OCI-M2 (cell line): ENCODE data around the gene EIF4G3.
"Not testable (repeated sequence)": the region's sequence is repeated elsewhere in the genome, so short reads cannot be mapped to it uniquely, and the experiment has no call there.

Experiments
- DNase-seq: peaks from one replicate; lab custom pipeline; 2025; ENCODE audit not compliant: unreplicated experiment; lab: John Stamatoyannopoulos, UW

Gene EIF4G3

DNA sequence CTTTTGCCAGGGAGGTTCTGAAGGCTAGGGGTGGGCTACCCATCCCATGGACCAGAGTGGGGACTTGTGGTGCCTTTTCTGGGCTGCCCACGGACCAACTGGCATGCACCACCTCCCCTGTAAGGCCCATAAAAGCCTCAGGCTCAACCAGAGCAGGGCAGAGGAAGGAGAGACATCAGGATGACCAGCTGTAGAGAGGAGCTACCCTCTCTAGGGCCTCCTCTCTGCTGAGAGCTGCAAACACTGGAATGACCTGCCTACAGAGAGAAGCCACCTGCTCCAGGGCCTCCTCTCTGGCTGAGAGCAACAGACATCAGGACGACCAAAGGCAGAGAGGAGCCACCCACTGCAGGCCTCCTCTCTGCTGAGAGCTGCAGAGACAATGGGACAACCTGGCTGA is 140.9 kb downstream of the EIF4G3 start:
- no peak for DNase-seq

DNA sequence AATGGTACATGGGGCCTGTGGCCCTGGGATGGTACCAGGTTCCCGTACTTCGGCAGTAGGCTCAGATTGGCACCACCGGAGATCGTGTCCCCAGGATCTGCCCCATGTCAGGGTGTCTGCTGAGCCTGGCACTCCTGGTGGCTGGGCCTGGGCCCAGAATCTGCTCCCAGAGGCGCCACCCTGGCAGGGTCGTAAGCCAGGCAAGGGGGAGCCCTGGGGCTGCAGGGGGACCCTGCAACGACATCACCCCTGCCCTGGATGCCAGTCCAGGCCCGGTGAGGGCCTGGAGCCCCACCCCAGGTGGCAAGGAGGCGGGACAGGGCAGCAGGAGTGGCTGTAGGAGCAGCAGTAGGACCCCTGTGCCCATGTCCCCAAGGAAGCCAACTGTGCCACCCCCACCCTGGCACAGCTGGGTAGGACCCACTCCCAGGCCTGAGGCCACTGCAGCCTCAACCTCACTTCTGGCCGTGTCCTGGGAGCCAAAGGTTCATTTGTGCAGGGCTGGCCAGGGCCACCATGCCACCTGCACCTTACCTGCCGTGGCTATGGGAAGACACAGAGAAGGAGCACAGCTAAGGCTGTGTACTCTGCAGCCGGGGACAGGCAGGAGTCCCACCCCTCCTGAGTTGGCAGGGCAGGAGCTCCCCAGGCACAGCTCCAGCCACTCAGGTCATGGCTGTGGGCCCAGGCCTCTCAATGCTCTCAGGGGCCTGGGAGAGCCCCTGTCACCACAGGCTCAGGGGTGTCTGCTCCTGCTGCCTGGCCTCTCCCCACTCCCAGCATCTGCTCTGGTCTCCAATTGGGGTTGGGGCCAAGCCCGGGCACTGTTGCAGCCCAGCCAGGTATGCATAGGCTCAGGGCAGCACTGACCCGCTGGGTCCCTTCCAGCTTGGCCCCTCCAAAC is 141.7 kb downstream of the EIF4G3 start:
- no peak for DNase-seq

DNA sequence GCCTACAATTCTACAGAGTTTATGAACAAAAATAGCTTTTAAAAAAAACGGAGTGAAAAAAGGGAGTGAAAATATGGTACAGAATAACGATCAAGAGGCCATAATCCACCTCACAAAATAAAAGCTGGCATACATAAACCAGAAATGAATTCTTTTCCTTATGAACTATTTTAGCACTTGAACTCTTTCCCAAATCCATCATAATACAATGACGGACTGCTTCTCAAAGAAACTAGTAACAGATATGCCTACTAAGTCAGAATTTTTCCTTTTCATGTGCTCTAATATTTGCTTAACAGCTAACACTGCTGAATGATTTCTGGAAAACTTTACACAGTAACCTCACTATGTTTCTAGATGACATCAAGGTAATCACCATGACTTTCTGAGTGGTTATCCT is 144.0 kb downstream of the EIF4G3 start:
- DNase-seq: no peak

DNA sequence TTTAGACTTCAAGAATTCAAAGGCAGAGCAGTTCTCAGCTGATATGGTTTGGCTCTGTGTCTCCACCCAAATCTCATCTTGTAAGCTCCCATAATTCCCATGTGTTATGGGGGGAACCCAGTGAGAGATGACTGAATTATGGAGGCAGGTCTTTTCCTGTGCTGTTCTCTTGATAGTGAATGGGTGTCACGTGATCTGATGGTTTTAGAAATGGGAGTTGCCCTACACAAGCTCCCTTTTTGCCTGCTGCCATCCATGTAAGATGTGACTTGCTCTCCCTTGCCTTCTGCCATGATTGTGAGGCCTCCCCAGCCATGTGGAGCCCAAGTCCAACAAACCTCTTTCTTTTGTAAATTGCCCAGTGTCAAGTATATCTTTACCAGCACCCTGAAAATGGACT is 146.5 kb downstream of the EIF4G3 start:
- DNase-seq: no peak

DNA sequence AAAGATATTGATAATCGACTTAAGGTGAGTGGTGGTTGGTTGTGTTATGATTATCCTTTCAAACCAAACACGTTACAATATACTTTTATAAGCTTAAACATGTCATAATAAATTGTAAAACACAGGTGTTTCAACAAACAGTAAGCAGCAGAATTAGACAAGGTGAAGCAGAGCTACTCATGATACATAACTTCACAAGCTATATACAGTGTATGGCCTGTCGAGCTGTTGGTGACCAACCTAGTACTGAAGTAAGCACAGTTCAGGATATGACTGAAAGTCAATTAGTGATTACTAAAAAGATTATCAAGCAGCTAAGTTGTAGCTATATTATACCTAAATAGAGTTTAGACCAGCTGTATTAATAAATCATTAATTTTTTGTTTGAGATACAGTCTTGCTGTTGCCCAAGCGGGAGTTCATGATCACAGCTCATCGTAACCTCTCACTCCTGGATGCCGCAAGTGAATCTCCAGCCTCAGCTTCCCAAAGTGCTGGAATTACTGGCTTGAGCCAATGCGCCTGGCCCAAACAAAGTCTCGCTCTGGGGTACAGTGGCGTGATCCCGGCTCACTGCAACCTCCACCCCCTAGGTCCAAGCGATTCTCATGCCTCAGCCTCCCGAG is 148.1 kb downstream of the EIF4G3 start:
- DNase-seq: no peak

DNA sequence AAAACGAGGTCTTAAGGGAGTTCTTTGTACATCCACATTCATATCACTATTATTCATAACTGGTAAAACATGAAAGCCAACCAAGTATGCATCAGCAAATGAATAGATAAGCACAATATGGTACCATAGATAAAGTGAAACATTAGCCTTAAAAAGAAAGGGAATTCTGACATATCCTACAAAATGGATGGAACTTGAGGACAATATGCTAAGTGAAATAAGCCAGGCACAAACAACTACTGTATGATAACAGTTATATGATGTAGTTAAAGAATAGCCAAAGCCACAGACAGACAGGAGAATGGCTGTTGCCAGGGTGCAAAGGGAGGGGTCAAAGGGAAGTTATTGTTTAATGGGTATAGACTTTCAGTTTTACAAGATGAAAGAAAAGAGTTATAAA is 148.9 kb downstream of the EIF4G3 start:
- no peak for DNase-seq

DNA sequence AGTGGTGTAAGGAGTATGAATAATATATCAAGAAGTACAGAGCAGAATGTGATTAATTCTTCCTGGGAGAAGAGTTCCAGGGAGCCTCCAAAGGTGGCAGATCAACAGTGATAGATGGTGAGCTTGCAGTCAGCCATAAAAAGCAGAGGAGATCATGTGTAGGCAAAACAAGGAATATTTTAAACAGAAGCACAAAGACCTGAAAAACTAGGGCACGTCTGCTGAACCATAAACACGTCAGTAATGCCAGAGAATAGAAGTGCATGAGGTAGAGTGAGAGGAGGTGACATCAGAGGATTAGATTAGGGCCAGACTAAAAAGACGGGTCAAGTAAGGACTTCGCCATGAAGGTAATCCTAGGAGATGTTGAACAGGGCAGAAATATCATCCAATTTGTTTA is 151.8 kb downstream of the EIF4G3 start:
- no peak for DNase-seq

DNA sequence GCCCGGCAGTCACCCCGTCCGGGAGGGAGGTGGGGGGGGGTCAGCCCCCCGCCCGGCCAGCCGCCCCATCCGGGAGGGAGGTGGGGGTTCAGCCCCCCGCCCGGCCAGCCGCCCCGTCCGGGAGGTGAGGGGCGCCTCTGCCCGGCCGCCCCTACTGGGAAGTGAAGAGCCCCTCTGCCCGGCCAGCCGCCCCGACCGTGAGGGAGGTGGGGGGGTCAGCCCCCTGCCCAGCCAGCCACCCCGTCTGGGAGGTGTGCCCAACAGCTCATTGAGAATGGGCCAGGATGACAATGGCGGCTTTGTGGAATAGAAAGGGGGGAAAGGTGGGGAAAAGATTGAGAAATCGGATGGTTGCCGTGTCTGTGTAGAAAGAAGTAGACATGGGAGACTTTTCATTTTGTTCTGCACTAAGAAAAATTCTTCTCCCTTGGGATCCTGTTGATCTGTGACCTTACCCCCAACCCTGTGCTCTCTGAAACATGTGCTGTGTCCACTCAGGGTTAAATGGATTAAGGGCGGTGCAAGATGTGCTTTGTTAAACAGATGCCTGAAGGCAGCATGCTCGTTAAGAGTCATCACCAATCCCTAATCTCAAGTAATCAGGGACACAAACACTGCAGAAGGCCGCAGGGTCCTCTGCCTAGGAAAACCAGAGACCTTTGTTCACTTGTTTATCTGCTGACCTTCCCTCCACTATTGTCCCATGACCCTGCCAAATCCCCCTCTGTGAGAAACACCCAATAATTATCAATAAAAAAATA is 152.4 kb downstream of the EIF4G3 start:
- not testable (repeated sequence) for DNase-seq

DNA sequence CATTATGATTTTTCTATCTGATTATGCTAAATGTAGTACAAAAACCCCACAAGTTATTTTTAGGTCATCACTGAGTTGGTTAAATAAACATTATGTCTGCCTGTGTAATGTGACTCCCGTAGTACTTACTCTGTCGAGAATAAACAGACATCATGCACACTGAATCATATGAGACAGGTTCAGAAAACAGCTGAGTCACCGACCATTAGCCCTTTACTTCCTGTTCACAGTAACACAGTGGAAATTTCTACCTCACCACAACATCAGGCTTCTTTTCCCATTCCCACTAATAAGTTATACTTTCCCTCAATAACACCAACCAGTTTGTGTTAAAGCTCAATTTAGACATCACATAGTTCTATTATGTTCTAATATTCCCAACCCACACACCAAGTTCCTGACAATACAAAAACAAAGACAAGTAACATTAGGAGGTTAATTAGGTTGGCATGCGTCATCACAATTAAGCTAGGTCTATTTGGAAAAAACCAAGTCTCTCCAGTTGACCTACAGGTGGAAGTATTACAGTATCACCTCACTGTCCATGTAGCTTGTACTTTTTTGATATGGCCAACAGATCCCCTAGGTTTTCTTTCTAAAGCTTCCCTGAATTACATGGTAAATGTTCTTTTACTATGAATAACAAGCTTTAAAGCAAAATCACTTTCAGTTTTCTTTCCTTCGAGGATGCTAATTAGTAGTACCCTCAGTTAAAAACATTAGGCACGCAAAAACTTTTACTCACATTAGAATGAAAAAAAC is 154.2 kb downstream of the EIF4G3 start:
- peak; percentile 49 for DNase-seq

DNA sequence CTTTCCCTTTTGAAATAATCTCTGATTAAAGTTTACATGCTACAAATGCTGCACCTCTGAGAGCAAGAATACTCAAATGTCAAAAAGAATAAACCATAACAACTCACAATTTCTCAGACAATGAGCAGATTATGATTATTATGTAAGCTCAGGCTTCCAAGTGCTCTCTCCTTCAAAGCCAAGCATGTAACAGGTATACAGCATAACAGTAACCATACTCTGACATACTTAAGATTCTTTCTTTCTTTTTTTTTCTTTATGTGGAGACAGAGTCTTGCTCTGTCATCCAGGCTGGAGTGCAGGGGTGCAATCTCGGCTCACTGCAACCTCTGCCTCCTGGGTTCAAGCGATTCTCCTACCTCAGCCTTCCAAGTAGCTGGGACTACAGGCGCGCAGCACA is 155.4 kb downstream of the EIF4G3 start:
- no peak for DNase-seq

DNA sequence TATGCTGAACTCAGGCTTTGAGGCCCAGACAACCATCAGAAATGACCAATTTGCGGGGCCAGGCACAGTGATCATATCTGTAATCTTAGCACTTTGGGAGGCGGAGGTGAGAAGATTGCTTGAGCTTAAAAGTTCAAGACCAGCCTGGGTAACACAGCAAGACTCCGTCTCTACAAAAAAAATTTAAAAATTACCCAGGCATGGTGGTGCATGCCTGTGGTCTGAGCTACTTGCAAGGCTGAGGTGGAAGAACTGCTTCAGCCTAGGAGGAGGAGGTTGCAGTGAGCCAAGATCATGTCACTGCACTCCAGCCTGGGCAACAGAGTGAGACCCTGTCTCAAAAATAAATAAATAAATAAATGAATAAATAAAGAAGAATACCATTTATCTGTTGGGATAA is 156.5 kb downstream of the EIF4G3 start:
- no peak for DNase-seq

DNA sequence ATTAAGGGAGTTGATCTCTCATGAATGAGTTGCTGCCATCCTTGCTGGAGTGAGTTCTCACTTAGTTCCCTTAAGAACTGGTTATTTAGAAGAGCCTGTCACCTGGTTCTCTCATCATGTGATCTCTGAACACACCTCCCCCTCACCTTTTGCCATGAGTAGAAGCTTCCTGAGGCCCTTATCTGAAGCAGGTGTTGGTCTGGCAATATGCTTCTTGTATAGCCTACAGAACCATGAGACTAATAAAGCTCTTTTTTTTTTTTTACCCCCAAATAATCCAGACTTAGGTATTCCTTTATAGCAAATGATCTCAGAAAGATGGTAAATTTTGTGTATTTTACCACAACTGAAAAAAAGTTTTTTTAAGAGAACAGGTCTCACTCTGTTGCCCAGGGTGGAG is 158.0 kb downstream of the EIF4G3 start:
- no peak for DNase-seq

DNA sequence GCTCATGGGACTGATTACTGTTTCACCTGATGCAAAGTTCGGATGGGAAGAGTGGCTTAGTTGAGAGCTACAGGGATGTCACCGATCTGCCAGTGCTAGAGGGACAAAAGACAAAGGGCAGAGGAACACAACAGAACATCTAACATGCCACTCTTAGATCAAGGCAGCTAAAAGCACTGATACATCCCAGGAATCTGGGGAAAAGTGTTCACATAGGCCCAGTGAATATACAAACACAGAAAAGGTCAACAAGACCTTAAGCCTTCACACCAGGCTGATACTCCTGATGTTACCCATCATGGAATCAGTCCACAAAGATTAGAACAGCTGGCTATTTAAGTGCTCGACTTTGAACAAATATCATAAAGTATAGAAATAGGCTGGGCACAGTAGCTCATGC is 163.2 kb downstream of the EIF4G3 start:
- no peak for DNase-seq

DNA sequence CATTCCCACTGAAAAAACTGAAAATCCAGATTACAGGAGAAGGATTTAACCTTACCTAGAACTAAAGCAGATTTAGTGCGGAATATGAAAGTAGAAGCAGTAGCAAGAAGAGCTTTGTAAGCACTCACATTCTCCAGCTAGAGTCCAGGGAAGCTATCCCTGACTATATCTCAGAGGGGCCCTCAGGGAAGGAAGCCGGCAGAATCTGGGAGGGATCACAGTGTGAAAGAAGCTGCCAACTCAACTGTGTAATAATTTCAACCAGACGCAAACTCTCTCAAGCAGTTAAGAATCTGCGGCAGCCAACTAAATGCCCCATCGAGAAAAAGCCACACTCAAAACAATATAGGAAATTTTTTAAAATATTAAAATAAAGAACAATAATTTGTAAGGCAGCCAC is 163.8 kb downstream of the EIF4G3 start:
- DNase-seq: no peak

DNA sequence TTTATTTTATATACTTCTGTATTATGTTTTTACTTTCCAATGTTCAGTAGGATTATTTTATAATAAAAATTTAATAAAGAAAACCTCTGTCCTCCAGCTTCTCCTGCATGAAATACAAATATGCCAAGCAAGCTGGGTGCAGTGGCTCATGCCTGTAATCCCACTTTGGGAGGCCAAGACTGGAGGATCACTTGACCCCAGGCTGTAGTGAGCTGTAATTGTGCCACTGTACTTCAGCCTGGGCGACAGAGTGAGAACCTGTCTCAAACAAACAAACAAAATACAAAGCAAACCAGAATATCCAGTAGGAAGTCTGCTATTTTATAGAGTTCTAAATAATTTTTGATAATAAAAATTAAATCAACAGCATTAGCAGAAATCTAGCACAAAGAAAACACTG is 168.8 kb downstream of the EIF4G3 start:
- no peak for DNase-seq

DNA sequence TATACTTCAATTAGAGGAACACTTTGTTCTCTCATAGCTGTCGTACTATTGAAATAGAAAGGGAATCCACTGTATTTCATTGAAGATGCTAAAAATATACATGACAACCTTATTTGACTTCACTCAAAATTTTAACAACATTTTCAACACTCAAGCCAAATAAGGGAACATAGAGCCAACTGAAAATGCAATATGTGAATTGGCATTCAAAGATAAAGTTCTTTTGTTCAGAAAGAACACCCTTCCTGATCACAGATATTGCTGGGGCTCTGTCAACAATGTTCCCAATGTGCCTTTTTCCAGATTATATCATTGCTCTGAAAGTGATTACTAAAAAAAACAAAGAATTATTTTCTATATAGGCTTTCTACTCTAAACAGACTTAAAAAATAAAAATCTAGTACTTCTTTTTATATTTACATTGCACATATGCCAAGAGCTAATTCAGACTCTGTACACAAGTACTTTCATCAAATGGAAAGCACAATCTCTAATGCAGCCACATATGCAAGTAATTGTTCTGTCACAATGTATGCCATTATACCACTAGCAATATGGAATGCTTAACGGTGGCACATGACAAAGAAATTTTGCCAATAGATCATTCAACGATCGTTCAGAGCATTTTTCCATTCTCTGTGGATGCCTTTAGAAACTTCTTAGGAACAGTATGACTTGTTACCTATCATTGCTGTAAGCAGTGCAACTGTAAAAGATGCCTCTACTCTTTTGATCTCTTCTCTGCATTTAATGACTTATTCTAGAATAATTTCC is 171.0 kb downstream of the EIF4G3 start:
- no peak for DNase-seq

DNA sequence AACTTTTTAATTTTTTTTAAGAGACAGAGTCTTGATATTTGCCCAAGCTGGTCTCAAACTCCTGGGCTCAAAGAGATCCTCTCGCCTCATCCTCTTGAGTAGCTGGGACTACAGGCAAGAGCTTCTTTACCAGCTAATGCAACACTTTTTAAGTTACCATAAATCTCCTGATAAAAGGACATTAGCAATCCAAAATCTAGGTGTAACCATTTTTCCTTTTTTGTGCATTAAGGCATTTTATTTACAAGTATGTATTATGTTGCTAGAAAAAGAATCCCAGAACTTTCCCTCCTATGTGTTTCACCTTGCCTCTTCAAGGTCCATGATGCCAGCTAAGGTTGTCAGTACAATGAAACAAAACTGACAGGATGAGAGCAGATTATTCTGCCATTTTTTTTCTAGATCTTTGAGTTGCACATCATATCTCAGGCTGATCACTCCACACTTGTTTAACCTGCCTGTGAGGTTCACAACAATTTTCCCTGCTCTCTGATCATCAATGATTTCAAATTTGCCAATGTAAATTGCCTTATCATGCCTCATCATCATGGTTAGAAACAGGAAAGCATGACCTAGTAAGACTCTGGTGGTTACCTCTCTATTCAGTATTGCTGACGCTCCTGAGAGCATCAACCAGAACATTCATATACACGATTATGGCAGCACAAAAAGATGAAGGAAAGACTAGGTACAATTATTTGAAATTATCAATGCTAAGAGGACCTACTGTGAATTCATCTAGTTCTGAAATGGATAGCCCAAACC is 173.2 kb downstream of the EIF4G3 start:
- no peak for DNase-seq

DNA sequence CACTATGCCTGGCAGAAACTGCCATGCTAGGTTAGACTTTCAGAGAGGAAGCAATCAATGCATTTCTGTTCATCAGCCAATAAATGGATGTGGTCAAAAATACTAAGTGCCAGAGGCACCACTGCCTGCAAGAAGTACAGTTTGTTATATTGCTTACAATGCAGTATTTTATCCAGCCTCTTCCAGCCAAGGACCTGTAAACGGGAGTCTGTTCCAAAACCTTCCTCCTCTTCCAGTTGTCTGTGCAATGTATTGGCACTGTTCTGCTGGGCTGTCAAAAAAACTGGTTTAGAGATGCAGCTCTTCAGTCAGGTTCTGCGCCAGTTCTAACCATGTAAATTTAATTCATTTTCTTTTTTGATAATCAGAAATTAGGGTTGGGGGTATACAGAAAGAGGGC is 175.7 kb downstream of the EIF4G3 start:
- no peak for DNase-seq

DNA sequence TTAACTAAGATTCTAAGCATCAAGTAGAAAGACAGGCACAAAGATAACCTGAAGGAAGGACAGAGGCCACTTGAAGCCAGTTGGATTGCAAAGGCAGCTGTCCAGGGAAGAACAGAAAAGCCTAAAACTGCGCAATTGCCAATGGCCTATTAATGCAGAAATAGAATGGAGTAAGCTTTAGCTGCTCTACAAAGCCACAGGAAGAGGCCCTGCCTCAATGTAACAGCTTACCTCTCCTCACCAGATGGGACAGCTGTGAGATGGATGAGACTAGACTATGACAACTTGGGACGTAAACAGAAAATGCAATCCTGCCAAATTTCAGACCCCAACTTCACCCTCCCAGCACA is 176.5 kb downstream of the EIF4G3 start:
- DNase-seq: no peak
